ENCODE results near the gene PIKFYVE.

- TF ChIP-seq CTCF (conservative IDR thresholded peaks at IDR 0.05 in 1 of 2, IDR thresholded peaks at IDR 0.05 in 1 of 2; ENCODE audit: low read depth in 1 of 2, low read length in 2 of 2) (no peak), EZH2 (IDR thresholded peaks at IDR 0.05; ENCODE audit: low read length, missing control alignments) (no peak)
Measured at GRCh38 chr2:208370881-208371633, 105.0 kb downstream of the PIKFYVE start.

Data from fibroblast of lung (primary cell).